GM23248 (cell line): ENCODE measurements around the gene MAGI3.

Experiments used
- EZH2 ChIP-seq: fragments of 200-600 bp; sonication (generic); IDR thresholded peaks from 2 replicates; pipeline ENCODE4 v1.6.1; 2018; ENCODE audit warnings: antibody characterized with exemption, mild to moderate bottlenecking; ENCODE audit not compliant: insufficient read depth, poor library complexity, severe bottlenecking
- EZH2phosphoT487 ChIP-seq: fragments of 200-600 bp; sonication (generic); IDR thresholded peaks from 2 replicates; pipeline ENCODE4 v1.6.1; 2018; ENCODE audit warnings: antibody characterized with exemption, moderate library complexity, mild to moderate bottlenecking, low read depth; ENCODE audit not compliant: insufficient read depth

- no peak for TF ChIP-seq EZH2
- TF ChIP-seq EZH2phosphoT487: no peak
These were observed 48.4 kb downstream of the MAGI3 start for GRCh38 chr1:113438505-113439276.
